Stomach (tissue), 4 donors: Measurements from ENCODE around the gene RAC2.

Experiments
- CTCF ChIP-seq, 7 experiments: fragments of 450-650 bp in 4 of 7; fragments of 200-600 bp in 3 of 7; sonication (generic) in 3 of 7; IDR thresholded peaks; one replicate each; pipeline ENCODE4 v1.5.1; 2016 to 2019; ENCODE audit warnings: antibody characterized with exemption in 7 of 7, control low read depth in 2 of 7, mild to moderate bottlenecking in 1 of 7
- POLR2A ChIP-seq, 4 donors: fragments of 450-650 bp; IDR thresholded peaks; one replicate each; pipeline ENCODE4 v1.6.1; 2016; ENCODE audit warnings: antibody characterized with exemption in 4 of 4, control low read depth in 2 of 4, mild to moderate bottlenecking in 1 of 4, moderate library complexity in 1 of 4
- POLR2AphosphoS5 ChIP-seq, 3 donors: sonication (generic); formaldehyde crosslinking; IDR thresholded peaks; one replicate each; pipeline ENCODE4 v1.6.1; 2016; ENCODE audit warnings: antibody characterized with exemption in 3 of 3

- TF ChIP-seq POLR2AphosphoS5 (IDR thresholded peaks at IDR 0.05) (no peak), POLR2A (IDR thresholded peaks at IDR 0.05) (no peak), CTCF (IDR thresholded peaks at IDR 0.05) (no peak)
Measured at GRCh38 chr22:37223965-37224551, 20.0 kb downstream of the RAC2 start.
